IMR-90 (cell line): ENCODE data around the gene RASGRF1.

Source experiments
- BHLHE40 ChIP-seq: fragments of 150-350 bp; IDR thresholded peaks from 2 replicates; pipeline ENCODE4 v1.6.1; 2016; ENCODE audit warnings: mild to moderate bottlenecking, low read depth, low read length
- CTCF ChIP-seq: conservative IDR thresholded peaks from 2 replicates; pipeline ENCODE4 v1.5.1; 2012; ENCODE audit warnings: mild to moderate bottlenecking, low read depth, low read length, improper control_type of control experiment
- ELK1 ChIP-seq: fragments of 150-350 bp; IDR thresholded peaks from 2 replicates; pipeline ENCODE4 v1.6.1; 2016; ENCODE audit warnings: low read depth, mild to moderate bottlenecking, low read length, moderate library complexity, borderline replicate concordance
- FOS ChIP-seq: fragments of 150-350 bp; IDR thresholded peaks from 2 replicates; pipeline ENCODE4 v1.6.1; 2016; ENCODE audit warnings: low read depth, low read length
- MAFK ChIP-seq: IDR thresholded peaks from 2 replicates; pipeline ENCODE4 v1.6.1; 2012; ENCODE audit warnings: low read depth, low read length, improper control_type of control experiment
- POLR2A ChIP-seq: IDR thresholded peaks from 2 replicates; pipeline ENCODE4 v1.6.1; 2012; ENCODE audit warnings: mild to moderate bottlenecking, low read depth, low read length
- RAD21 ChIP-seq: IDR thresholded peaks from 2 replicates; pipeline ENCODE4 v1.6.1; 2012; ENCODE audit warnings: low read length, improper control_type of control experiment
- SMC3 ChIP-seq: fragments of 150-350 bp; IDR thresholded peaks from 2 replicates; pipeline ENCODE4 v1.6.1; 2016; ENCODE audit warnings: low read depth, mild to moderate bottlenecking, antibody characterized with exemption, low read length, moderate library complexity
- USF2 ChIP-seq: fragments of 150-350 bp; IDR thresholded peaks from 2 replicates; pipeline ENCODE4 v1.6.1; 2017; ENCODE audit warnings: mild to moderate bottlenecking, antibody characterized with exemption, low read length, low read depth

- no peak for TF ChIP-seq ELK1
- no peak for TF ChIP-seq CTCF
- no peak for TF ChIP-seq USF2
- TF ChIP-seq MAFK: no peak
- TF ChIP-seq POLR2A: no peak
- no peak for TF ChIP-seq SMC3
- TF ChIP-seq RAD21: no peak
- TF ChIP-seq FOS: no peak
- TF ChIP-seq BHLHE40: no peak
Measured at GRCh38 chr15:79116771-79117170, 26.2 kb upstream of the RASGRF1 start.
